CD14-positive monocyte (primary cell): ENCODE data around the gene RALGAPA2. TPM values are rescaled to one million over a fixed set of nuclear protein-coding genes. Genes with fewer than 3 reads are reported as not detected.
A peak's percentile ranks its signal among the peaks of the same experiment; 100 is the strongest.

Experiments used
- DNase-seq, 3 donors: peaks; one replicate each; pipeline ENCODE4 v3.0.0-alpha.2; 2011 to 2022
- H2AFZ ChIP-seq: 2 replicates; pipeline ENCODE4 v1.6.0; 2012; ENCODE audit warnings: mild to moderate bottlenecking, low read depth, low read length, inconsistent platforms; ENCODE audit not compliant: insufficient read depth, poor library complexity, severe bottlenecking
- H3K27ac ChIP-seq, 2 donors: 1 replicate in 1 of 2; 2 replicates in 1 of 2; pipeline ENCODE4 v1.5.1; 2012 to 2013; ENCODE audit warnings: low read length in 2 of 2, control low read depth in 1 of 2, inconsistent platforms in 1 of 2, low read depth in 1 of 2, mild to moderate bottlenecking in 1 of 2
- H3K27me3 ChIP-seq, 2 donors: one replicate each; pipeline versions ENCODE4 v1.6.0 to v1.6.1; 2011 to 2013; ENCODE audit warnings: low read length in 2 of 2; ENCODE audit not compliant: control insufficient read depth in 2 of 2, insufficient read depth in 2 of 2
- H3K36me3 ChIP-seq, 2 donors: replicated peaks in 1 of 2; 1 replicate in 1 of 2; 2 replicates in 1 of 2; pipeline versions ENCODE4 v1.5.1 to v1.6.1; 2012 to 2013; ENCODE audit warnings: low read length in 2 of 2, control low read depth in 1 of 2, inconsistent platforms in 1 of 2, mild to moderate bottlenecking in 1 of 2; ENCODE audit not compliant: insufficient read depth in 2 of 2, control insufficient read depth in 1 of 2
- H3K4me1 ChIP-seq, 2 donors: 1 replicate in 1 of 2; 2 replicates in 1 of 2; pipeline versions ENCODE4 v1.5.1 to v1.6.1; 2012 to 2013; ENCODE audit warnings: low read length in 2 of 2, control low read depth in 1 of 2, inconsistent platforms in 1 of 2, mild to moderate bottlenecking in 1 of 2, moderate library complexity in 1 of 2; ENCODE audit not compliant: insufficient read depth in 2 of 2, control insufficient read depth in 1 of 2
- H3K4me2 ChIP-seq: replicated peaks from 2 replicates; pipeline ENCODE3; 2012; ENCODE audit warnings: low read length, moderate library complexity, mild to moderate bottlenecking; ENCODE audit not compliant: poor library complexity, severe bottlenecking; ENCODE audit errors: extremely low read depth
- H3K4me3 ChIP-seq, 3 experiments: fragments of 200-600 bp in 1 of 3; sonication (generic) in 1 of 3; replicated peaks in 1 of 3; 1 replicate in 2 of 3; 2 replicates in 1 of 3; pipeline ENCODE4 v1.5.1; 2011 to 2013; ENCODE audit warnings: low read length in 3 of 3, mild to moderate bottlenecking in 3 of 3, control low read depth in 2 of 3, low read depth in 2 of 3, inconsistent platforms in 1 of 3, moderate library complexity in 1 of 3
- H3K79me2 ChIP-seq: 2 replicates; pipeline ENCODE4 v1.6.0; 2012; ENCODE audit warnings: mild to moderate bottlenecking, control low read depth, inconsistent platforms, low read length, moderate library complexity; ENCODE audit not compliant: insufficient read depth
- H3K9ac ChIP-seq: 2 replicates; pipeline ENCODE4 v1.6.0; 2017; ENCODE audit warnings: low read length, mild to moderate bottlenecking; ENCODE audit not compliant: insufficient read depth, poor library complexity, severe bottlenecking
- H3K9me3 ChIP-seq, 2 donors: replicated peaks in 1 of 2; 1 replicate in 1 of 2; 2 replicates in 1 of 2; pipeline versions ENCODE4 v1.5.1 to v1.6.1; 2012 to 2013; ENCODE audit warnings: low read length in 2 of 2, control low read depth in 1 of 2; ENCODE audit not compliant: control insufficient read depth in 1 of 2, insufficient read depth in 1 of 2
- H4K20me1 ChIP-seq: 2 replicates; pipeline ENCODE4 v1.6.0; 2012; ENCODE audit warnings: mild to moderate bottlenecking, low read length, control low read depth, moderate library complexity; ENCODE audit not compliant: insufficient read depth
- H3K27ac Mint-ChIP-seq, 7 donors: one replicate each; pipeline ENCODE4 v1.8.0; 2020; ENCODE audit warnings: mild to moderate bottlenecking in 7 of 7, mixed read lengths in 7 of 7, moderate library complexity in 6 of 7, inconsistent platforms in 2 of 7
- H3K27me3 Mint-ChIP-seq, 3 donors: one replicate each; pipeline ENCODE4 v1.8.0; 2021 to 2022; ENCODE audit warnings: low read depth in 3 of 3, mild to moderate bottlenecking in 3 of 3, mixed read lengths in 3 of 3, moderate library complexity in 3 of 3, inconsistent platforms in 1 of 3
- H3K36me3 Mint-ChIP-seq, 2 donors: one replicate each; pipeline ENCODE4 v1.8.0; 2020; ENCODE audit warnings: mixed read lengths in 2 of 2, inconsistent platforms in 1 of 2, mild to moderate bottlenecking in 1 of 2
- H3K4me1 Mint-ChIP-seq: one replicate; pipeline ENCODE4 v1.8.0; 2020; ENCODE audit warnings: mild to moderate bottlenecking, mixed read lengths
- H3K4me3 Mint-ChIP-seq, 2 donors: one replicate each; pipeline ENCODE4 v1.8.0; 2020; ENCODE audit warnings: mild to moderate bottlenecking in 2 of 2, mixed read lengths in 2 of 2, moderate library complexity in 1 of 2
- H3K9me3 Mint-ChIP-seq, 7 donors: one replicate each; pipeline ENCODE4 v1.8.0; 2020 to 2022; ENCODE audit warnings: mixed read lengths in 7 of 7, mild to moderate bottlenecking in 6 of 7, moderate library complexity in 6 of 7, inconsistent platforms in 2 of 7
- WGBS: methylation state at CpG from one replicate; pipeline ENCODE4 v1.1.5; 2013; ENCODE audit warnings: missing lambda C conversion rate; ENCODE audit not compliant: insufficient coverage; 5-methylcytosine and 5-hydroxymethylcytosine counted together
- intact Hi-C, 2 donors: fragments of 100-400 bp; cut with micrococcal nuclease; formaldehyde crosslinking; loops; one replicate each; pipeline versions ENCODE4 v1.15.0 to v1.15.1; 2023
- polyA plus RNA-seq, 3 donors: library from polyadenylated mRNA; depleted of rRNA in 1 of 3; unstranded in 2 of 3; stranded (reverse) in 1 of 3; fragments of 300-500 nt in 2 of 3; fragments of >200 nt in 1 of 3; fragmentation: Illumina TruSeq in 2 of 3; gene quantifications; 1 replicate in 2 of 3; 2 replicates in 1 of 3; pipeline ENCODE4 v1.2.3, GENCODE V29; 2012 to 2021
- TF ChIP-seq, protein P1 (sequence below): fragments of 200-600 bp; IDR thresholded peaks from one replicate; pipeline ENCODE4 v1.8.0; 2022; ENCODE audit warnings: antibody characterized with exemption, mild to moderate bottlenecking

RALGAPA2 gene
- polyA plus RNA-seq, 3 donors: 6.2 to 13.0 (median 8.9) TPM

DNA sequence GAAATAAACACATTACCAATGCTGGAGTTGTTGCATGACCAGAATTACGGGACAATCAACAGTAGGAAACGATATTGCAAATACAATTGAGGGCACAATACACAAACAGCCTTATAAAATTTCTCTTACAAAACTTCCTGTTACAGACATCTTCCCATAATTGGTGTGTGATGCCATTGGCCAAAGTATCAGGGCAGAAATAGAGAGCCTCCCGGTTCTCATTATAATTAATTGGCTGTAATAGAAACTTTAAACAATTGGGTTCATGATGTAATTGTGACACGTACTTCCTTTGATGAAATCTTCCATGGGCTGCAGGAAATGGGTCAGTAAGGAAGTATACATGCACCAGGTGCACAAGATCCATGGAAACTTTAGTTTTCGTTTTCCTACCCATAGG, 40.3 kb upstream of the RALGAPA2 start:
- no peaks in the 10 kb centered on the region for H3K79me2 ChIP-seq
- TF ChIP-seq, protein P1, sequence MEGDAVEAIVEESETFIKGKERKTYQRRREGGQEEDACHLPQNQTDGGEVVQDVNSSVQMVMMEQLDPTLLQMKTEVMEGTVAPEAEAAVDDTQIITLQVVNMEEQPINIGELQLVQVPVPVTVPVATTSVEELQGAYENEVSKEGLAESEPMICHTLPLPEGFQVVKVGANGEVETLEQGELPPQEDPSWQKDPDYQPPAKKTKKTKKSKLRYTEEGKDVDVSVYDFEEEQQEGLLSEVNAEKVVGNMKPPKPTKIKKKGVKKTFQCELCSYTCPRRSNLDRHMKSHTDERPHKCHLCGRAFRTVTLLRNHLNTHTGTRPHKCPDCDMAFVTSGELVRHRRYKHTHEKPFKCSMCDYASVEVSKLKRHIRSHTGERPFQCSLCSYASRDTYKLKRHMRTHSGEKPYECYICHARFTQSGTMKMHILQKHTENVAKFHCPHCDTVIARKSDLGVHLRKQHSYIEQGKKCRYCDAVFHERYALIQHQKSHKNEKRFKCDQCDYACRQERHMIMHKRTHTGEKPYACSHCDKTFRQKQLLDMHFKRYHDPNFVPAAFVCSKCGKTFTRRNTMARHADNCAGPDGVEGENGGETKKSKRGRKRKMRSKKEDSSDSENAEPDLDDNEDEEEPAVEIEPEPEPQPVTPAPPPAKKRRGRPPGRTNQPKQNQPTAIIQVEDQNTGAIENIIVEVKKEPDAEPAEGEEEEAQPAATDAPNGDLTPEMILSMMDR: no peak
- peaks cover 43 to 49% of the 10 kb centered on the region in 2 donors for H3K4me1 ChIP-seq
- Mint-ChIP-seq H3K27me3 (no peaks in the 10 kb centered on the region), H3K4me1 (peaks cover 45% of the 10 kb centered on the region), H3K4me3 (peak overlapping the region in 1 of 2 donors; percentile 61), H3K9me3 (peaks cover 0 to 11% (median 7%) of the 10 kb centered on the region in 7 donors), H3K27ac (peak overlapping the region in 6 of 7 donors; percentile 20 to 91 (median 68)), H3K36me3 (peaks cover 8% of the 10 kb centered on the region in 2 donors)
- H3K27ac ChIP-seq: peak overlapping the region in 1 of 2 donors; percentile 55
- H3K36me3 ChIP-seq: no peaks in the 10 kb centered on the region
- H3K9me3 ChIP-seq: peaks cover 14 to 16% of the 10 kb centered on the region in 2 donors
- DNase-seq: peak in 2 of 3 donors; percentile 39 to 63
- no peaks in the 10 kb centered on the region for H3K27me3 ChIP-seq
- WGBS: 0% methylated on average over 1 of the region's 5 CpGs
- H4K20me1 ChIP-seq: no peaks in the 10 kb centered on the region
- H3K4me2 ChIP-seq: peak overlapping the region; percentile 53
- H3K4me3 ChIP-seq: peak overlapping the region in 1 of 3 experiments; percentile 39
- intact Hi-C loops: no loop called here
- peak overlapping the region; percentile 23 for H2AFZ ChIP-seq
- no peak overlapping the region for H3K9ac ChIP-seq

- Histone ChIP-seq H3K27me3 (no peaks in the 10 kb centered on the region), H4K20me1 (no peaks in the 10 kb centered on the region), H3K4me3 (no peak overlapping the region), H3K4me1 (peaks cover 36 to 50% of the 10 kb centered on the region in 2 donors), H3K27ac (no peak overlapping the region), H3K9ac (no peak overlapping the region), H2AFZ (no peak overlapping the region), H3K9me3 (peaks cover 14 to 16% of the 10 kb centered on the region in 2 donors), H3K4me2 (no peak overlapping the region), H3K79me2 (no peaks in the 10 kb centered on the region), H3K36me3 (no peaks in the 10 kb centered on the region)
- no peak overlapping the region for H3K27ac Mint-ChIP-seq
- H3K4me3 Mint-ChIP-seq: no peak overlapping the region
- no peaks in the 10 kb centered on the region for H3K27me3 Mint-ChIP-seq
- TF ChIP-seq, protein P1: no peak
- 17% methylated on average over 1 of the region's 1 CpG for WGBS
- peaks cover 0 to 11% (median 7%) of the 10 kb centered on the region in 7 donors for H3K9me3 Mint-ChIP-seq
- intact Hi-C loops: no loop called here
- H3K4me1 Mint-ChIP-seq: peaks cover 33% of the 10 kb centered on the region
- peaks cover 8% of the 10 kb centered on the region in 2 donors for H3K36me3 Mint-ChIP-seq
- DNase-seq: peak in 1 of 3 donors; percentile 39
These were observed 34.9 kb upstream of the RALGAPA2 start for GRCh38 chr20:20747298-20747697.
